ENCODE data around the gene ATL3. TPM values are rescaled to one million over a fixed set of nuclear protein-coding genes. Genes with fewer than 3 reads are reported as not detected.

Gene ATL3
- total RNA-seq, 4 donors from 2014 or later, result 64.9 to 97.2 (median 70.9) TPM

DNA sequence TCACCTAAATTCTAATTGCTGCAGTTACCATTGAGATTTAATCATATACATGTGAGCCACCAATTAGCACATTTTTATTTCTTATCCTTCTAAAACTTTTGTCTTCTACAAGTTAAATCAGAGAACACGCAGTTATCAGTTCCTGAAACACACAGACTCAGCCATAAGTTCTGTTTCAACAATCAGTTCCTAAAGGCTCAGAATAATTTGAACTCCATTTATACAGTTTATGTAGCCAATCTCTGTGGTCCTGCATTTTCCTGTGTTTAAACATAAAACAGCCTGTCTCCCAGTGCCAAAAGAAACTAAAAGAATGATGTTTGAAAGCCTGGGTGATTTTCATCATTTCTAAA is 59.8 kb downstream of the ATL3 start:
- intact Hi-C loops (cut with DNase I; ENCODE audit: low total_unique reads), result no loop called here
- 79 to 88% methylated on average over 1 of the region's 1 CpG for WGBS, 2 donors
- no peak for TF ChIP-seq POLR2A (IDR thresholded peaks at IDR 0.05)
- no peak for TF ChIP-seq CTCF (IDR thresholded peaks at IDR 0.05)
- no peak overlapping the region for H3K4me3 ChIP-seq (ENCODE audit: low read depth, poor library complexity, severe bottlenecking)
- no peak for DNase-seq (ENCODE audit: low spot score in 2 of 2)

DNA sequence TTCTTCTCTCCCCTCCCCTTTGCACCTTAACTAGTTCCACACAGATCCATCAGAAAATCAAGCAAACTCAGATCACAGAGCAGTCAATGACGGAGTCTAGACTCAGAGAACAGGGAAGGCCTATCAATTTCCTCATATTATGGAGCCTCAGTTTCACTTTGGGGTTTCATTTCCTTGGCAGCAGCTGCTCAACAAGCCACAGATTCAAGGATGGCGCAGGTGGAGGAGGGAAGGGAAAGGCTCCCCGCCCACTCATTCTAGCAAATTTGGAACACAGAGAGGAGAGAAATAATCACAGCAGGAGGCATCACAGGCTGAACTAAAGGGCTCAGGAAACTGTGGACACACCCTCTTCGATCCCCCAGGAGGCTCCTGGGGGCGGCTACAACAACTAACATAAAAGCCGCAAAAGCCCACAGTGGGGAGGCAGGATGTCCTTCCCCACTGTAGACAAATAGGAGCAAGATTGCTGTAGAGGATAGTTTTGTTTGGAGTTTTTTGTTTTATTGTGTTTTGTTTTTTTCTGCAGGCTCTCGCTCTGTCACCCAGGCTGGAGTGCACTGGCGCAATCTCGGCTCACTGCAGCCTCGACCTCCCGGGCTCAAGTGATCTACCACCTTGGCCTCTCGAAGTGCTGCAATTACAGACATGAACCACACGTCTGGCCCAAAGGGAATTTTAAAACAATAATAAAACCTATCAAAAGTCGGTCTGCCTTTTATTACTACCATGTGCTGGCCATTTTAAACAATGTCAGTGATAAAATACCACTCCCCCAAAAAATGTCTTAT is 60.4 kb downstream of the ATL3 start:
- DNase-seq (ENCODE audit: low spot score in 2 of 2), result peak in 1 of 2 donors; percentile 59
- intact Hi-C loops (cut with DNase I; ENCODE audit: low total_unique reads), result no loop called here
- TF ChIP-seq POLR2A (IDR thresholded peaks at IDR 0.05), result no peak
- TF ChIP-seq CTCF (IDR thresholded peaks at IDR 0.05), result no peak
- WGBS, 2 donors, result 69 to 70% methylated on average over 14 of the region's 14 CpGs
- no peak overlapping the region for H3K4me3 ChIP-seq (ENCODE audit: low read depth, poor library complexity, severe bottlenecking)

GRCh38 chr11:63609971-63610580 is 61.1 kb downstream of the ATL3 start:
- intact Hi-C loops (cut with DNase I; ENCODE audit: low total_unique reads), result no loop called here
- DNase-seq (ENCODE audit: low spot score in 2 of 2), result peak in 1 of 2 donors; percentile 75
- 86% methylated on average over 14 of the region's 14 CpGs for WGBS, 2 donors
- TF ChIP-seq CTCF (IDR thresholded peaks at IDR 0.05) (no peak), POLR2A (IDR thresholded peaks at IDR 0.05) (no peak)
- H3K4me3 ChIP-seq (ENCODE audit: low read depth, poor library complexity, severe bottlenecking), result no peak overlapping the region

DNA sequence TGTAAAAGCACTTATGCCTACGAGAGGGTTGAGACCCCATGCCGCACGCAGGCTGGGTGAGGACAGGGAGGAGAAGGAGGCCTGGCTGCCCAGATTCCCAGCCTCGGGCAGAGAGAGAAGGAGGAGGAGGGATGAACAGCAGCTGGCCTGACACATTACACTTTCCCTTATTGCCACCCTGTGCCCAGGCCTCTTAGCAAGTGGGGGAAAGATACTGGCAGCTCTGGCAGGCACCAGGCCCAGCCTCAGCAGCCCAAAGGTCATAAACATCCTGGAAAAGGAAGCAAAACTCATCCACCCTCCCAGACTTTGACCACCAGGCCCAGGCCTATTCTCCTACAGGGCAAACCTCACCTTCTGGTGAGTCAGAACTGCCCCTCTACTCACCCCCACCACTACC is 61.6 kb downstream of the ATL3 start:
- DNase-seq (ENCODE audit: low spot score in 2 of 2), result peak in 1 of 2 donors; percentile 68
- intact Hi-C loops (cut with DNase I; ENCODE audit: low total_unique reads), result no loop called here
- 80 to 88% methylated on average over 4 of the region's 4 CpGs for WGBS, 2 donors
- no peak for TF ChIP-seq POLR2A (IDR thresholded peaks at IDR 0.05)
- no peak for TF ChIP-seq CTCF (IDR thresholded peaks at IDR 0.05)
- no peak overlapping the region for H3K4me3 ChIP-seq (ENCODE audit: low read depth, poor library complexity, severe bottlenecking)

DNA sequence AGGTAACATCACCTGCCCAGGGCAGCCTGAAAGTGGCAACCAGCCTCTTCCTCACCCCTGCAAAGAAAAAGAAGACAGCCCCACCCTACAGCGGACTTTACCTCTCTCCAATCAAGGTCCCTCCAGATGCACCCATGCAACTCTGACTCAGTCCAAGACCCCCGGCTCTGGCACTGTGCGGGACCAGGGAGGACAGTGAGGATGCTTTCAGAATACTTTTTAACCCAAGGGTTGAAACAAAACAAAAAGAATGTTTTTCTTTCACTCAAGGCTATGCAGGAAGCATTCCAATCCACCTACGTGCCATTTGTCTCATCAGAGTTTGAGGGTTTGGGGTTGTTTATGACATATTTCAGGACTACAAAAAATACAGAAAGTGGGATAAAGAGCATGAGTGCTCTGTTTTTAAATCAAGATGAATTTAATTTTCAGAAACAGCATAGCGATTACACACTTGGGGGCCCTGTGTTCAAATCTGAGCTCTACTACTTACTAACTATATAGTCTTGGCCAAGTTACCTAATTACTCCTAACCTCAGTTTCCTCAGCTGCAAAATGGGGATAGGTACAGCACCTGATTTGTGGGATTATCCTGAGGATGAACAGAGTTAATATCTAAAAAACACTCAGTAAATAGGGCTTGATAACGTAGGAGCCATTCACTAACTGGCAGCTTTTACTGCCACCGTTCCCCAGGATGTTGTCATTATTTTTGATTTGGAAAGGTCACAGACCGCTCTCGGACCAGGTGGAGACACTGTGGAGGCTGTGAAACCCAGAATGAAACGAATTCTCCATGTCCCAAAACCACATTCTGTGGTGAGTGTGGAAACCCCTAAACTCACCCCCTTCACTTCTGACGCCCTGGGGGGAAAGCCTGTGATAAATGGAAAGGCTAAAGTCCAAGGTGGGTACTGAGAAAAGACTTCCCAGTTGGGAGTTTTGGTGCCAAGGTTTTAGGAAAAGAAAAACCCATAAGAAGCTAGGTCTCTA is 62.5 kb downstream of the ATL3 start:
- peak in 1 of 2 donors; percentile 48 for DNase-seq (ENCODE audit: low spot score in 2 of 2)
- no peak overlapping the region for H3K4me3 ChIP-seq (ENCODE audit: low read depth, poor library complexity, severe bottlenecking)
- no peak for TF ChIP-seq POLR2A (IDR thresholded peaks at IDR 0.05)
- TF ChIP-seq CTCF (IDR thresholded peaks at IDR 0.05), result no peak
- intact Hi-C loops (cut with DNase I; ENCODE audit: low total_unique reads), result no loop called here
- 74 to 80% methylated on average over 11 of the region's 11 CpGs for WGBS, 2 donors

All from lower leg skin (tissue), 4 donors.